Inferior parietal cortex (tissue), 1 donor: ENCODE results near the gene KCNIP4.

Source experiments
- DNase-seq: peaks from one replicate; pipeline ENCODE4 v3.0.0-alpha.2; 2016; ENCODE audit errors: extremely low spot score

KCNIP4 gene

DNA sequence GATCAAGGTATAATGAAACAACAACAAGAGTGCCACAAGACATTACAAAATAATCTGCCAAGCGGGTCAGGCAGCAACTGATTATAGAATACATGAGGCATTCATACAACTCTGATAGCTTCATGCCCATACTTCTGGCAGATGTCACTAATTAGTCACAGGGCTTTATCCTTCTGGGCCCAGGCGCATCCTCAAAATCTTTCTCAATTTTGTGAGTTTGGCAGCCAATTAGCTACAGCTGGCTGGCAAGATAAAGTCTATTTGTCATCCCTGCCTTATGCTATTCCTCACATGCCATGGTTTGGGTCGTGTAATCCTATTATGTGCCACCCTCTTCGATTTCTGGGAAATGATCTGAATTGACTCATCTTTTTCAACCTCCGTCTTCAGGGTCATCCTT is 994.0 kb downstream of the KCNIP4 start:
- no peak for DNase-seq

DNA sequence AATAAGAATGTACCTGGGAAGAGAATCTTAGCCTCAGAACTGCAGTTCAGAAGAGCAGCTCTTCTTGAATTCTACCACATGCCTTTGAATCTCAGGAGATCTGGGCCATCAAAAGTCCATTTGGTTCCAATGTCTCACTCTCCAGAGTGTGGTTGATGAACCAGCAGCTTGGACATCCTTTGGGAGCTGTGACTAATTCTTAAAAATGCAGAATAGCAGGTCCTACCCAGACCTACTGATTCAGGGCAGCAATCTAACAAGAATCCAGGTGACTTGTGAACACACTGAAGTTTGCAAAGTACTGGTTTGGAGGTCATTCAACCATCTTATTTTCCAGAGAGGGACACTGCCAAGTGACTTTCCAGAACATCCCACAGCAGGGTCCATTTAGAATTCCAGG is 1003.6 kb downstream of the KCNIP4 start:
- DNase-seq, result no peak

DNA sequence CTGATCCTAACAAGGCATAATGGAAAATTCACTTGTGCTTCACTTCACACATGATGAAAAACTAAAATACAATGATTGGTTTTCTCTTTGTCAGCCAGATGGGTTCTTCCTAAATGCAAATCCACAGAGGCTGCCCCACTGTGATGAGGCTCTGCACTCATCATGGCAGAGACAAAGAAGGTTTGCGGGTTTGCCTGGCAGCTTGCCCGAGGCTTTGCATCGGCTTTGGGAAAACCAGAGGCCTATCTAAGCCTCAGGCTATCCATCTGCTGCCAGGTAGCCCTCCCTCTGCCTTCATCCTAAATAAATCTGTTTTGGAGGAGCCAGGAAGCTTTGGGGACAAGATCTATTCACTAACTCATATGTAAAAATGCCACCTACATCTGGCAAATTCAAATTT is 1004.1 kb downstream of the KCNIP4 start:
- DNase-seq, result no peak

DNA sequence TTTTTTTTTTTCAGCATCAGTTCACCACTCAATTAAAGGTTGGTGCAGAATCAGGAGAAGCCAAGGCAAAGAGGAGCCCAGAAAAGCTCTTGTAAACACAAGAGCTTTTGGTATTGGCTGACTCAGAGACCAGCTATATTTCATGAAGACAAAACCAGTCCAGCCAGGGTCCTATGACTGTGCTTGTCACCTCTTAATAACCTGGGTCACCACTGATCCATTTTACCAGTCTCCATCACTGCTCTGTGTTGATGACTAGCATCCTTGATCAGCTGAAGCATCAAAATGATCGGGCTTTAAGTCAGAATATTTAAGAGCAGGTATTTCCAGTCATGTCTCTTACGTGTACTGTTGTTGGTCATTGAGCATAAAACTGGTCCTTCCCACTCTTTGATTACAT is 1010.4 kb downstream of the KCNIP4 start:
- DNase-seq, result no peak

DNA sequence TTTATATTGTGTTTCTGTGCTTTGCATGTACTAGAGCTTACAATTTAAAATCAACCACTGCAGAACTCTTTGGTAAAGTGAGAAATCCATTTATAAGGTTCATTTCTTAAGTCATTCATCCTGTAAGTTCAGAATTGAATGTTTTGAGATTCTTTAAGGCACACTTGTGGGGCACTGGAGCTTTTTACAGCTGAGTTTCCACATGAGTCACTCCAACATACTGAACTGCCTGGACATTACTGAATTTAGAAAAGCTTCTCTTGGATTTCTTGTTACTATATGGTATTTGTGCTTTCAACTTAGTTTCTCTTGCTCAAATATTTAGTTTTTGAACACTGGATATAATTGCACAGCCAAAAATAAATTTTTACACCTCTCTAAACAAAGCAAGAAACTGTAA is 1022.0 kb downstream of the KCNIP4 start:
- DNase-seq, result no peak

GRCh38 chr4:20925176-20925575 is 1023.4 kb downstream of the KCNIP4 start:
- DNase-seq, result no peak

GRCh38 chr4:20922962-20923361 is 1025.6 kb downstream of the KCNIP4 start:
- DNase-seq, result no peak

DNA sequence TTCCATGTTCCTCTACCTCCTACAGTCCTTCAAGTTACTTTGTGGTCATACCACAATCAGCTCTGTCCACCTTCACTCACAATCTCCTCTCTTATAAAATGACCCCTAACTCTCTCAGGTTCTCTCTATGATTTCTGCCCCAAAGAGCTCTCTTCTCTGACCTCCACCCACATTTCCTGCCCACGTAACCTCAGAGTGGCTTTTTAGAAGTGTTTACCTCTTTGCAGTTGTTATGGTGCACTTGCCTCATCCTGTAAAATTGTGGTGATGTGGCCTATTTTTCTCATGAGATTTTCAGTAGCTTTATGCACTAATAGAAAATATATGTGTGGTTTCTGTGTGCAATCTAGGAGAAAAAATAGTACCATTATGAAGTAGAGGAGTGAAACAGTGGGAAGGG is 1032.5 kb downstream of the KCNIP4 start:
- DNase-seq, result no peak

GRCh38 chr4:20904966-20905365 is 1043.6 kb downstream of the KCNIP4 start:
- no peak for DNase-seq

- no peak for DNase-seq
Observed at GRCh38 chr4:20901851-20902250, 1046.7 kb downstream of the KCNIP4 start.

- no peak for DNase-seq
Observed at GRCh38 chr4:20899591-20899990, 1049.0 kb downstream of the KCNIP4 start.

GRCh38 chr4:20895988-20896387 is 1052.6 kb downstream of the KCNIP4 start:
- no peak for DNase-seq

GRCh38 chr4:20895208-20895607 is 1053.4 kb downstream of the KCNIP4 start:
- DNase-seq, result no peak

- no peak for DNase-seq
Observed at GRCh38 chr4:20890761-20891160, 1057.8 kb downstream of the KCNIP4 start.

GRCh38 chr4:20889901-20890300 is 1058.7 kb downstream of the KCNIP4 start:
- DNase-seq, result no peak

DNA sequence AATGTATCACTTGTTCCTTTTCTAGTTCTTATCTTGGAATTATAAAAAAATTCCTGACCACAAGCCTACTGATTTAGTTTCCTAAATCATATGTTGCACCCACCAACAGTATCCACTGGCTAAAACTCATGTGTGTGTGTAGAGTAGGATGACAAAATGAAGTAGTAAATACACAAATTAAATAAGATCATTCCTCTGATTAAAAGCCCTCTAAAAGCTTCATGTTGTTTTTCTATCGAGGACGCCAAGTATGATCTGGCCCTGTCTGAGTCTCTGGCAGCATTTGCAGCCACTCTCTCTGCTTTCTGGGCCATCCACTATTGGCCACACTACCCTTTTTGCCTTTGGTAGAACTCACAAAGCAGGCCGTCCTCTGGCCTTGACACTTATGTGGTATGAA is 1064.9 kb downstream of the KCNIP4 start:
- DNase-seq, result no peak

DNA sequence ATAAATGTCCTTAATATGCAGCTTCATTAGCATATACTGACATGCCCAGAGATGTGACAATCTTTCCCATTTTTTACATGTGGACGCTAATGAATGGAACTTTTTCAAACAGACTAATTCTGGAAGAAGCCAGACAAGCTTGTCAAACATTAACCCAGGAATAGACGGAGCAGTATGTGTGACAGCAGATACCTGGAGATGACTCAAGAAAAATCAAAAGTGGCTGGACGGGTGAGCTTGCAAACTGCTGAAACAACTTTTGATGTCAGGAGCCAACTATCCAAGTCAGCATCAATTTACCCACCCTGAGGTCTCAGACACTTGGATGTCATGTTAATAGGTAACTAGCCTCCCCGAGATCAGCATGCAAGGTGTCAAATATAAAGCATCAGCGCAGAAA is 1065.3 kb downstream of the KCNIP4 start:
- DNase-seq, result no peak

DNA sequence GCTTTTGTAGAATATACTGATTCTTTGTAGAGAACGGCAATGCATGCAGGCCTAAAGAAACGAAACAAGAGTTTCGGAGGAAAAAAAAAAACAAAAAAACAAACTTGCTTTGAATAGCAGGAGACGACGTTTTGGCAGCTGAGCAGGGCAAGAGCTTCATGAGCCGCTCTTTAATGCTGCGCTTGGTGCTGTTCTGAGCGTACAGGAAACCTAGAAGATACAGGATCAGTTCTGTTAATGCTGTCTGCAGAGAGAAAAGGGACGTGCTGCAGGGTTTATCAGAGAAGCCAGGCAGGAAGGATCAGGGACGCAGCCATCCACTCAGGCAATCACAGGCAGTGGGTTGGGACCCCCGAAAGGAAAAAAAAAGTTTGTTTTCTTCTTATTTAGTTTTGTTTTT is 1066.1 kb downstream of the KCNIP4 start:
- DNase-seq, result no peak

DNA sequence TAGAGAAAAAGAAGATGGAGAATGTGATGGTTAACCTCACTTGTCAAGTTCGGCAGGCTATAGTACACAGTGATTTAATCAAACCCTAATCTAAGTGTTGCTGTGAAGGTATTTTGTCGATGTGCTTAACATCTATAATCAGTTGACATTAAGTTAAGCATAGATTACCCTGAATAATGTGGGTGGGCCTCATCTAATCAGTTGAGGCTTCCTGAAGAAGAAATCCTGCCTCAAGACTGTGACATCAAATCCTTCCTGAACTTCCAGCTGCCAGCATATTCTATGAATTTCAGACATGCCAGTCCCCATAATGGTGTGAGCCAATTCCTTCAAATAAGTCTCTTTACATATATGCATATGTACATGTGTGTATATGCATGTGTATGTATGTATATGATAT is 1066.9 kb downstream of the KCNIP4 start:
- DNase-seq, result no peak

GRCh38 chr4:20878806-20879205 is 1069.8 kb downstream of the KCNIP4 start:
- no peak for DNase-seq

DNA sequence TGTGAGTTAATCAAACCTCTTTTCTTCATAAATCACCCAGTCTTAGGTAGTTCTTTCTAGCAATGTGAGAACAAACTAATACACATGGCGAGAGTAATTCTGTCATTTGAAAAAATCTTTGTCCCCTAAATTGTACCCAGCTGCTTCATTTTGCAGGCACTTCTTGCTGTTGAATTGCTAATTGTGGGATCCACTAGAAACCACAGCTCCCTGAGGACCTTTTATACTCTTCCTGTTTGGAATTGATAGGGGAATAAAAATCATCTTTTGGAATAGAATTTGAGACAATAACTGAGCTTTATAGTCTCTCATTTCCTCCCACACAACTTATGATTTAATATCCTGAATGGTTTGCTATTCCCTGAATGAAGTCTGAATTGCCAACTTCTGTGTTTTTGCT is 1078.1 kb downstream of the KCNIP4 start:
- DNase-seq, result no peak

- no peak for DNase-seq
Observed at GRCh38 chr4:20868108-20868507, 1080.5 kb downstream of the KCNIP4 start.

GRCh38 chr4:20860878-20861277 is 1087.7 kb downstream of the KCNIP4 start:
- no peak for DNase-seq

DNA sequence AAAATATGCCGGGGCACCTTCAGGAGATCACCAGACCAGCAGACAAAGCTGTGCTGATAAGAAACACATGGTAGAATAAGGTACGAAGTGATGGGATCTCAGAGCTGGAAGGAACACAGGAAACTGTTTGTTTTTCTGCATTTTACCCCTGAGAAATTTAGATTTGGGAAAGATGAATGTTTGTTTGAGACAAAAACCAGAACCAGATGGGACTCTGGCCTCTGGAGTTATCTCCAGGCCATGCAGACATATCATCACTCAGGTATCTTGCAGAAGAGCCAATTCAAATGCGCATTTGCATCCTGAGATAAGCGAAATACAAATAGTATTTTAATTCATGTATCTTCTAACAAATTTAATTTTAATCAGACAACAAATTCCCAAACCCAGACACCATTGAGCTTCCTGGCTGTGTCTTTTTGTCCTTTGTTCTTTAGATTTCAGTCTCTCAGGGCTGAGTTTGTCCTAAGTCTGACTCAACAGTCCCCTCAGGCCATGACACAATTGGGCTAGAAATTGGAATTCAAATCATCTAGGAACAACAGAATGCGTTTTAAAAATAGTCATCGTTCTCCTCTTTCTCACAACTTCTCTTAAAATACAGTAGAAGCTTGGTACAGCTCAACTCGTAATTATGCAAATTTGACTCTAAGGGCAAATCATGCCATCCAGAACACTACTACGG is 1089.3 kb downstream of the KCNIP4 start:
- DNase-seq, result no peak
